ENCODE measurements around the gene STT3B. TPM values are rescaled to one million over a fixed set of nuclear protein-coding genes. Genes with fewer than 3 reads are reported as not detected.

Gene STT3B
- total and polyA plus RNA-seq, 2 of the 13 experiments (the other 11 are each of a cell fraction or from before 2014, with no cell fraction given), result 85.0 to 205 TPM

DNA sequence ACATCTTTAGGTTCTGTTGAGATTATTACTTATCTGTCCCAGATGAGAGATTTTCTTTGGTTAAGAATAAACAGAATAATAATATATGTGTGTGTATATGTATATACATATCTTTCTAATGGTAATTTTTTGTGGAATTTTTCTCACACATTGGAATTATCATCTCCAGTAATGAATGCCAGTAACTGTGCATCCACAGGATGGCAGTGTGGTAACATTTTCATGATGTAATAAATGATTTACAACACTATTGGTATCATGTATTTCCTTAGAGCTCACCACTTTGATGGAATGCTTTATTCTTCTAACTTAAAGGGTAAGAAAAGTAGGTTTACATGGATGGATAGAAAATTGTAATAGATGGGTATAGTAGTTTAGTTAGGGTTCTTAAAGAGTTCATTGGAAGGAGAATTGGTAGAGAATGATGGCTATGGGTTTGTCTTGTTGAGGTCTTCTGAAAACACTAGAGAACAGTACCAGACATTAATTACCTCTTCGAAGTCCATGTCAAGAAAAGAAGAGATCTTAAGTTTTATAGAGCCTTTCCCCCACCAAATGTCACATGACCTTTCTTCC, 78.1 kb downstream of the STT3B start:
- POLR2A ChIA-PET, result no interaction called here
- DNase-seq (ENCODE audit: low spot score) (peak; percentile 23), ATAC-seq (peak; percentile 53), FAIRE-seq (peak; percentile 34)
- peaks cover 5% of the 10 kb centered on the region for H3K79me2 ChIP-seq (ENCODE audit: insufficient read depth, low read length)
- H3K9me3 ChIP-seq (ENCODE audit: low read length), result peaks cover 14% of the 10 kb centered on the region
- TF ChIP-seq, protein P1, sequence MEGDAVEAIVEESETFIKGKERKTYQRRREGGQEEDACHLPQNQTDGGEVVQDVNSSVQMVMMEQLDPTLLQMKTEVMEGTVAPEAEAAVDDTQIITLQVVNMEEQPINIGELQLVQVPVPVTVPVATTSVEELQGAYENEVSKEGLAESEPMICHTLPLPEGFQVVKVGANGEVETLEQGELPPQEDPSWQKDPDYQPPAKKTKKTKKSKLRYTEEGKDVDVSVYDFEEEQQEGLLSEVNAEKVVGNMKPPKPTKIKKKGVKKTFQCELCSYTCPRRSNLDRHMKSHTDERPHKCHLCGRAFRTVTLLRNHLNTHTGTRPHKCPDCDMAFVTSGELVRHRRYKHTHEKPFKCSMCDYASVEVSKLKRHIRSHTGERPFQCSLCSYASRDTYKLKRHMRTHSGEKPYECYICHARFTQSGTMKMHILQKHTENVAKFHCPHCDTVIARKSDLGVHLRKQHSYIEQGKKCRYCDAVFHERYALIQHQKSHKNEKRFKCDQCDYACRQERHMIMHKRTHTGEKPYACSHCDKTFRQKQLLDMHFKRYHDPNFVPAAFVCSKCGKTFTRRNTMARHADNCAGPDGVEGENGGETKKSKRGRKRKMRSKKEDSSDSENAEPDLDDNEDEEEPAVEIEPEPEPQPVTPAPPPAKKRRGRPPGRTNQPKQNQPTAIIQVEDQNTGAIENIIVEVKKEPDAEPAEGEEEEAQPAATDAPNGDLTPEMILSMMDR (CRISPR knock-in tag; IDR thresholded peaks at IDR 0.05), result peak; percentile 63
- no peak for TF ChIP-seq ZNF879 (CRISPR knock-in tag; IDR thresholded peaks at IDR 0.05)
- no peak for TF ChIP-seq DR1 (CRISPR knock-in tag; IDR thresholded peaks at IDR 0.05)
- peak; percentile 34; the same call in 1 of the 2 replicates for TF ChIP-seq RAD21 (CRISPR knock-in tag; IDR thresholded peaks at IDR 0.05)
- TF ChIP-seq CEBPG (CRISPR knock-in tag; IDR thresholded peaks at IDR 0.05), result peak; percentile 23; the same call in 1 of the 2 replicates
- peak; percentile 48 for TF ChIP-seq SMC3 (IDR thresholded peaks at IDR 0.05; ENCODE audit: low read length)
- TF ChIP-seq, protein P2, sequence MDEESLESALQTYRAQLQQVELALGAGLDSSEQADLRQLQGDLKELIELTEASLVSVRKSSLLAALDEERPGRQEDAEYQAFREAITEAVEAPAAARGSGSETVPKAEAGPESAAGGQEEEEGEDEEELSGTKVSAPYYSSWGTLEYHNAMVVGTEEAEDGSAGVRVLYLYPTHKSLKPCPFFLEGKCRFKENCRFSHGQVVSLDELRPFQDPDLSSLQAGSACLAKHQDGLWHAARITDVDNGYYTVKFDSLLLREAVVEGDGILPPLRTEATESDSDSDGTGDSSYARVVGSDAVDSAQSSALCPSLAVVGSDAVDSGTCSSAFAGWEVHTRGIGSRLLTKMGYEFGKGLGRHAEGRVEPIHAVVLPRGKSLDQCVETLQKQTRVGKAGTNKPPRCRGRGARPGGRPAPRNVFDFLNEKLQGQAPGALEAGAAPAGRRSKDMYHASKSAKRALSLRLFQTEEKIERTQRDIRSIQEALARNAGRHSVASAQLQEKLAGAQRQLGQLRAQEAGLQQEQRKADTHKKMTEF (CRISPR knock-in tag; IDR thresholded peaks at IDR 0.05), result no peak
- no peak for TF ChIP-seq NR2F2 (IDR thresholded peaks at IDR 0.05; ENCODE audit: borderline replicate concordance, low read depth)
- no peak for TF ChIP-seq ZNF777 (CRISPR knock-in tag; IDR thresholded peaks at IDR 0.05)
- TF ChIP-seq STAG1 (CRISPR knock-in tag; IDR thresholded peaks at IDR 0.05), result peak; percentile 70
- H3K27ac ChIP-seq (ENCODE audit: extremely low read length, insufficient read depth, low read length), result no peak overlapping the region
- peaks cover 0 to 11% of the 10 kb centered on the region in 2 experiments; a peak in 3 of 5 replicates for H3K36me3 ChIP-seq (replicated peaks in 1 of 2; ENCODE audit: control insufficient read depth in 1 of 2, insufficient read depth in 2 of 2, low read length in 2 of 2)
- H3K4me1 ChIP-seq (ENCODE audit: insufficient read depth, low read length), result no peaks in the 10 kb centered on the region
- BruUV-seq (replicated peaks), result no TSS peak
- intact Hi-C loops (cut with micrococcal nuclease; ENCODE audit: unreplicated experiment) (no loop called here), in situ Hi-C loops (cut with HindIII; ENCODE audit: extremely low pct_ligation_motif_present, low pct_unique_long_range_greater_than_20kb) (no loop called here)
- CTCF ChIA-PET (ENCODE audit: low intra/inter-chr PET ratio, low total read pairs), result interaction anchor here (1.4 kb wide), 1 partner anchor 158 kb away, joined by 6 read pairs; no protein-coding TSS in a partner anchor
- H3K27me3 ChIP-seq (ENCODE audit: control insufficient read depth in 1 of 2, insufficient read depth in 2 of 2, low read length in 2 of 2), result no peaks in the 10 kb centered on the region
- WGBS (ENCODE audit: low lambda C conversion rate), result 86% methylated on average over 1 of the region's 1 CpG
- no peak overlapping the region for H3K4me3 ChIP-seq (replicated peaks in 1 of 3; ENCODE audit: insufficient read depth in 1 of 3, low read depth in 2 of 3, low read length in 3 of 3)
- no peak overlapping the region for H3K9ac ChIP-seq (ENCODE audit: insufficient read depth, low read depth, low read length)
- no peak overlapping the region for H3K4me2 ChIP-seq (ENCODE audit: low read depth, low read length)
- H4K20me1 ChIP-seq (ENCODE audit: insufficient read depth, low read length), result peaks cover 3% of the 10 kb centered on the region; the same call in 1 of the 2 replicates
- H2AFZ ChIP-seq (ENCODE audit: low read length), result no peak overlapping the region
